Frontal cortex (tissue), 4 donors: Measurements from ENCODE around the gene HPGD. TPM values are rescaled to one million over a fixed set of nuclear protein-coding genes. Genes with fewer than 3 reads are reported as not detected.

Source experiments
- DNase-seq, 2 donors: peaks; one replicate each; pipeline ENCODE4 v3.0.0; 2012; ENCODE audit warnings: low spot score in 2 of 2
- FAIRE-seq: peaks from 2 replicates; lab custom pipeline; 2012; peaks lifted over from hg19 to GRCh38; lab: Jason Lieb, UNC
- total RNA-seq: library from RNA; depleted of rRNA; stranded (reverse); fragments of >200 nt; gene quantifications from one replicate; pipeline ENCODE4 v1.2.3, GENCODE V29; 2014
- donor health status: control.
- donor health status: control.
- donor health status: control.

The HPGD gene
- total RNA-seq: 5.7 TPM

DNA sequence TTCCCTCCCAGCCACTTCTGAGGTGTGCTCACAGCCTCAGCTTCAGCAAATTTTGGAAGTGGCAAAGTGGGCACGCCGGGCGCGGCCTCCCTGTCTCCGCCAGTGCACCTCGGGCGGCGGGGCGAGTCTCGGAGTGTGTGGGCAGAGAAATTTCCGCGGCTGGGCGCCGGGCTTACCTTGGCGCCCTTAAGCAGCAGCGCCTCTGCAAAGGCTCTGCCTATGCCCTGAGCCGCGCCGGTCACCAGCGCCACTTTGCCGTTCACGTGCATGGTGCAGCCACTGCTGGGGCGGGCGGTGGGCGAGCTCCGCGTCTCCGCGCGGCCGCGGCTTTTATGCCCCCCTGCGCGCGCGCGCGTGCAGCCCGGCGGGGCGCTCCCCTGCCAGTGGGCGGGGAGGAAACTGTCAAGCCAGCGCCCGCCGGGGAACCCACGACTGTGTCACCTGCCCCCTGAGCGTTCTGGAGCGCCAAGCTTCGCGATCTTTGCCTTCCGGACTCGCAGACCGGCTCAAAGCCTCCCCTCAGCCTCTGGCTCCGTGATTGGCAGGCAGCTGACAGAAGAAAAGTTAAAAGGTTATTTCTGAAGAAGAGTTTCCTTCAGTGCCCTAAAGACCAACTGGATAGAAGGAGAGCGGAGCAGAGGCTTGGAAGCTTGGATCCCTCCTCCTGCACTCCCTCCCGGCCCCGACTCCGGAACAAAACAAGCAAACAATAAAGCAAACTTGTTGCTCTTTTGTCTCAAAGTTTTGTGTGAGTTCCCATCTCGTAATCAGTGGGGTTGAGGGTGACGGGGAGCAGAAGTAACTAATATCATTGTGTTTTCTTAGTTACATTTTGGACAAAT is at the start of gene HPGD:
Gene HPGD, minus strand, starts transcription at position 306 of the 842 bp plus-strand sequence. Its CDS starts 37 bp downstream, at position 269.
- peak in 1 of 2 donors; percentile 19 for DNase-seq
- no peak for FAIRE-seq

- DNase-seq (no peak), FAIRE-seq (no peak)
These were observed 42.2 kb upstream of the HPGD start for GRCh38 chr4:174564529-174564928.

DNA sequence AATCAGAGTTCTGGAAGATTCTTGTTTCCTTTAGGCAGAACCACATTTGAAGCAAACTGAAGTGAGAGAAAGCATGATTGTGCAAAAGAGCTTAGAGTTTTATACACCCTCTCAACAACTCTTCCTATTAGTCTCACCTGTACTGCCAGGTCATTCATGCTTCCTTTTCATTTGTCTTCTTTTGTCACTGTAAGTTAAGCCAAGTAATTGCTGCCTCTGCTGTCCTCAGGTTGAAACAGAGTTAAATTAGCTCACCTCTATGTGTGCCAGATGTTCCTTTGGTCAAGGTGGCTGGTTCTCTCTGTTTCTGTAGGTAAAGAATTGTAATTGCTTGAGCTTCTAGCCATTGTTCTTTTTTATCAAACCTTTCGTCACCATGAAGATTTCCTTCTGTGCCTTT is 41.1 kb upstream of the HPGD start:
- DNase-seq: no peak

GRCh38 chr4:174561560-174561959 is 39.3 kb upstream of the HPGD start:
- no peak for DNase-seq
- FAIRE-seq: no peak

More for the DNA sequence above, 41.1 kb upstream of the HPGD start:
- FAIRE-seq: no peak

- DNase-seq: no peak
- FAIRE-seq: no peak
These were observed 37.6 kb upstream of the HPGD start for GRCh38 chr4:174559894-174560293.

- no peak for FAIRE-seq
- DNase-seq: no peak
These were observed 33.7 kb upstream of the HPGD start for GRCh38 chr4:174555789-174556630.

GRCh38 chr4:174554231-174554728 is 32.0 kb upstream of the HPGD start:
- FAIRE-seq (no peak), DNase-seq (no peak)

DNA sequence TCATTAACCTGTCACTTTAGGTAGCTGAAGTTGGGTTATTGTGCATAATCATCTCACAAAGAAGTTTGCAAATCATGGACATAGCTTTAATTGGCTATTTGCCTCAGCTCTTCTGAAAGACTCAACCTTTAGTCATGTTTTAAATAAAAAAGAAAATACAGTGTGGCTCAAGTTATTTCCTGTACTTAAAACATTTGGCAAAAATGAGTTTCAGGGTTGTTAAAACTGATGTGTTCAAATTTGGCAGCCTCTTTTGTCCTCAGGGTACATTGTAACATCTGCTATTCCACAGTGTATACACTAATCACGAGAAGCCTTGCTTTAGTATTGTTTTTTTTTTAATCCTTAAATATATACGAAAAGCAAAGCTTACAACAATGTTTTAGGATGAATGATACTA is 31.5 kb upstream of the HPGD start:
- DNase-seq (no peak), FAIRE-seq (no peak)

- DNase-seq (no peak), FAIRE-seq (no peak)
These were observed 30.7 kb upstream of the HPGD start for GRCh38 chr4:174553031-174553430.

- DNase-seq (no peak), FAIRE-seq (no peak)
These were observed 28.3 kb upstream of the HPGD start for GRCh38 chr4:174550541-174550940.

GRCh38 chr4:174549721-174550120 is 27.4 kb upstream of the HPGD start:
- FAIRE-seq (no peak), DNase-seq (no peak)

- FAIRE-seq (peak; percentile 51), DNase-seq (no peak)
These were observed 23.0 kb upstream of the HPGD start for GRCh38 chr4:174545268-174545667.

DNA sequence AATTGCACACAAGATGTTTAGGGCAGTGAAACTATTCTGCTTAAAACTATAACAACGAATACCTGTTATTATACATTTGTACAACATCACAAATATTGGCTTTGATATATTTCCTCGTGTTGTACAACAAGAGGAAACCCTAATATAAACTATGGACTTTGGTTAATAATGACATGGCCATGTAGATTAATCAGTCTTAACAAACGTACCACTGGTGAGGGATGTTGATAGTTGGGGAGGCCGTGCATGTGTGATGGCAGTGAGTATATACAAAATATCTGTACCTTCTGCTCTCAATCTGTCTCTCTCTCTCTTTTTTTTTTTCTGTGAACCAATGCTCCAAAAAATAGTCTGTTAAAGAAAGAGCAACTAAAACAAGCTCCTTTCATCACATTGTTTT is 22.2 kb upstream of the HPGD start:
- no peak for FAIRE-seq
- DNase-seq: no peak

DNA sequence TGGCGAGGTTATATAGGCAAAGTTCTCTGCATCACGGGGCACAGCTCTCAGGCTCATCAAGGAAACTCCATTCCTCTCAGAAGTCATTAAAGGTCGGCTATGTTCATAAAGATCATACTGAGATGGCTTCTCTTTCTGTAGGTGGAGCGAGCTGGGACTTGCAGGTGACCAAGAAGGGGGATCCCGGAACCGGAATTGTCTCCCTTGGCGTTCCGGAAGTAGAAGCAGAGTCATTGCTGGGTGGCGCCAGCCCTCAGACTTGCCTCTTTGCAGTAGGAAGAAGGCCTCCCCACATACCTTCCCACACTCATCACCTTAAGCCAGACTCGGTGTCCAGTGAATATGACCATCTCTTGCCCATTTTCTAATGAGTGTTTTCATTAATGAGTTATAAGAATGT is 17.9 kb upstream of the HPGD start:
- DNase-seq (no peak), FAIRE-seq (no peak)

DNA sequence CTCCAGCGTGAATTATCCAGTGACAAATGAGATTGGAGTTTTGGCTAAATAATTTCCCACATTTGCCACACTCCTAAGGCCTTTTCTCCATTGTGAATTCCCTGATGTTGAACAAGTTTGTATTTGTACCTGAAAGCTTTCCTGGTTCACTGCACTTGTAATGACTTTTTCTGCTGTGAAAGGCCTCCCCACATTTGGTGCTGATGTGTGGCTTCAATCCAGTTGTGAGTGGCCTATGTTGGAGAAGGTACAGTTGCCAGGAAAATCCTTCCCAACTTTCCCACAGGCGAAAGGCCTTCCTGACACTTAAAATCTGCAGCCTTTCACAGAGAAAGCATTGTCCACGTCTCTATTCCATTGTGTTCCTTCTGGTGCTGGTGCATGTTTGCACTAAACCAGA is 17.3 kb upstream of the HPGD start:
- FAIRE-seq: no peak
- no peak for DNase-seq

- DNase-seq (no peak), FAIRE-seq (no peak)
These were observed 16.6 kb upstream of the HPGD start for GRCh38 chr4:174538876-174539250.

GRCh38 chr4:174538123-174538875 is 16.0 kb upstream of the HPGD start:
- FAIRE-seq: no peak
- DNase-seq: no peak

- DNase-seq: no peak
- FAIRE-seq: no peak
These were observed 15.3 kb upstream of the HPGD start for GRCh38 chr4:174537634-174538033.

DNA sequence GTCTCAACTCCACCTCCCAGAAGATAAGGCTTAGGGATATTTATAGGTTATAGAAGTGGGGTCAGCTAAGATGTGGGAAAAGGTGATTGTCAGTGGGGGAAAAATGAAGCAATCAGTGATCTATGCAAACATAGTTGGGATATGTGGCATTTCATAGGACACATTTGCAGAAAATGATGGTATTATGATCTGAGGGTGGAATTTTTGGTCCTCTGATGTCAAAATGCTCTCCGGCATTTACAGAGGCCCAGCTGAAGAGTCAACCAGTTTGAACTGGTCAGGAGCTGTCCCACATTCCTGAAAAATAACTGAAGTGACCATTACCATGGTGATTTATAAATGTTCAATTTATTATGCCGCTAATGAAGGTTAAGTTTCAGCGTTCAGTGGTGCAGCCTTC is 12.2 kb upstream of the HPGD start:
- no peak for FAIRE-seq
- no peak for DNase-seq

- DNase-seq: no peak
- FAIRE-seq: no peak
These were observed 10.2 kb upstream of the HPGD start for GRCh38 chr4:174532445-174532844.
